GOT3 (cell line): Measurements from ENCODE around the gene MYCL.

Experiments used
- DNase-seq: peaks from one replicate; lab custom pipeline; 2025; ENCODE audit warnings: mixed read lengths; lab: John Stamatoyannopoulos, UW

Gene MYCL

DNA sequence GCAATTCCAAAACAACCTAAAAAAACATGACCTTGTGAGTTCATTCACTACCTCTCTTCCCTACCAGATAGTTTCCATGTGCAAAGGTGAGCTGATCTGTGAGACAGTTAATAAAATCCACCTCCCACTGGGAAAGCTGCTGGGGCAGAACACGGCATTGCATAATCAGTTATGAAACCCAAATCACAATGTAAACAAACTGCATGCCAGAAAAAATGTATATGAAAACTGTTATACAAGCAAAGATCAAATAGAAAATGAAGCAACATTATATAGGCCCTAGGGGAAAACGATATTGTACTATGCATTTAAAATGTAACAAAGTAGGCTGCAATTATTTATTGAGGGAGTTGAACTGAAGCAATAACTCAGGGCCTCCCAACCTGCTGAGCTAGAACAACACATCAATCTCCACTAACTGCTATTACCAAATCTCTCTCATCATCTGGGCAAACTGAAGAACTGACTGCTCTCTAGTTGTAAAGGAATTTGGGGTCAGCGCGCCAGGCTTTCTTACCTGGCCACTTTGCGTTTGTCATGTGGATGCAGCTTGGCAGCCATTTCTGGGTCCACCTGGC is 49.4 kb downstream of the MYCL start:
- DNase-seq: no peak

DNA sequence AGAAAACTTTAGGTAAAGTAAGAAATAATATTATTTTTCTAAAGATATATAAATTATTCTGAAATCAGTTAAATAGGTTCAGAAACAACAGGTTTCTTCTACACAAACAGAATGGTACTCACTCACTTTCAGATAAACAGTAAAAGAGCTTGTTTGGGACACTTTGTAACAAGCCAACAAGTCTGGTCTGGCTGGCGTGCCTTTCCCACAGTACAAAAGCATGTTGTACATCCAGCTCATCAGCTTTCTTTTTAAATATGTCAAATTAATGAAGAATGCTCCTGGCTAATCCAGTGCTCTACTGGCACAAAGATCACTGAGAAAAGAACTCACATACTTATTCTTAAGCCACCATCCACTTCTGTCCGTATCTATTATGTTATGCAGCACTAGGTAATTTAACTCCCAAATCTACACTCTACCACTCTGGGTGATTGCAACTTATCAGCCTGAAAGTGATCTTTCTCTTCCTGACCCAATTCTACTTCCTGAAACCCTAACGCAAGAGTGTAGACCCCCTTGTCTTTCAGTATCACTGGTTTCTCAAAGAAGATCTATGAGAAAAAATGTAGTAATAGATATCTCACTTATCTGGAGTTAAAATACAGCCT is 51.0 kb downstream of the MYCL start:
- DNase-seq: no peak

DNA sequence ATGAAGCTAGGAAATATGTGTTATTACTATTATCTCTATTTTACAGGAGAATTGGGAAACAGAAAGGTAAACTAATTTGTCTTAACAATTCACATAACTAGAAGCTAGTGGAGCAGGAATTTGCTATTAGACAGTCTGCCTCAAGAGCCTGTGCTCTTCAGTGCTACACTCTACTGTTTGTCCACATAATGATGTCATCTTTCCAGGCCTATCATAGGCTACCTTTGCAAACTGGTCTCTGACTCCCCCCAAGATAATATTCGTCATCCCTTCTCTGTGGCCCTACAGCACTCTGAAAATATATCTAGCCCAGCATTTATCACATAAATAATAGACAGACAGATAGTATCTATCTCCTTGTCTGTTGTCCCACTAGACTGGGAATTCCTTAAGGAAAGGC is 52.5 kb downstream of the MYCL start:
- DNase-seq: no peak

DNA sequence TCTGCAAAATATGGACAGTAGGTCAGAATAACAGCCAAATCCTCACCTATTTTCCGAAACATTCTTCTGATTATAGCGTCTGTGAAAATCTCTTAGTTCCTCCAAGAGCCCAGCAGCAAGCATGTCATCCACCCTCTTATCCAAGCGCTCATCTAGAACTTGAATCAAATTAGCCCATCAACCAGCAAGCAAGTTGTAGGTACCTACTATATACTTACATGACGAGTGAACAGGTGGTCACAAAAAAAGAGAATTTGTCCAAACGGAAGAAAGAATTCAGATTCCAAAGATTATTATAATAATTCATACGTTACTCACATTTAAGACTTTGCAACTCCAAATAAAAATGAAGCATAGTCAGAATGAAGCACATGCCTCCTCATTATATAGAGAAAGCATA is 53.8 kb downstream of the MYCL start:
- DNase-seq: no peak

DNA sequence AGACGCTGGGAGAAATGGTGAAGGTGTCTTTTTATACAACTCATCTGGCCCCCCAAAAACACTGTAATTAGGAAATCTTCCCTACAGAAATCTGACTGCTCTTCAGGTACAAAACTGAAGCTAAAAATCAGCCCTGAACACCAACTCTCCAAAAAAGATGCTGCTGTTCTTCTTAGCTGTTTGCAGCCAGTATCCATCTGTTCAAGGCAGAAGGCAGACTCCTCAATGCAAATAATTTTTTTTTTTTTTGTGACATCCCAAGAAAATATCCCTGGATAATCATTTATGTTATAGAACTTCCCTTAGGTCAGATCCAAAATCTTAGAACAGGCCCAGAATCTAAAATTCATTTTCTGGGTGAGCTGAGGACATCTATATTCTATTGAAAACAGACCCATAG is 54.9 kb downstream of the MYCL start:
- no peak for DNase-seq

DNA sequence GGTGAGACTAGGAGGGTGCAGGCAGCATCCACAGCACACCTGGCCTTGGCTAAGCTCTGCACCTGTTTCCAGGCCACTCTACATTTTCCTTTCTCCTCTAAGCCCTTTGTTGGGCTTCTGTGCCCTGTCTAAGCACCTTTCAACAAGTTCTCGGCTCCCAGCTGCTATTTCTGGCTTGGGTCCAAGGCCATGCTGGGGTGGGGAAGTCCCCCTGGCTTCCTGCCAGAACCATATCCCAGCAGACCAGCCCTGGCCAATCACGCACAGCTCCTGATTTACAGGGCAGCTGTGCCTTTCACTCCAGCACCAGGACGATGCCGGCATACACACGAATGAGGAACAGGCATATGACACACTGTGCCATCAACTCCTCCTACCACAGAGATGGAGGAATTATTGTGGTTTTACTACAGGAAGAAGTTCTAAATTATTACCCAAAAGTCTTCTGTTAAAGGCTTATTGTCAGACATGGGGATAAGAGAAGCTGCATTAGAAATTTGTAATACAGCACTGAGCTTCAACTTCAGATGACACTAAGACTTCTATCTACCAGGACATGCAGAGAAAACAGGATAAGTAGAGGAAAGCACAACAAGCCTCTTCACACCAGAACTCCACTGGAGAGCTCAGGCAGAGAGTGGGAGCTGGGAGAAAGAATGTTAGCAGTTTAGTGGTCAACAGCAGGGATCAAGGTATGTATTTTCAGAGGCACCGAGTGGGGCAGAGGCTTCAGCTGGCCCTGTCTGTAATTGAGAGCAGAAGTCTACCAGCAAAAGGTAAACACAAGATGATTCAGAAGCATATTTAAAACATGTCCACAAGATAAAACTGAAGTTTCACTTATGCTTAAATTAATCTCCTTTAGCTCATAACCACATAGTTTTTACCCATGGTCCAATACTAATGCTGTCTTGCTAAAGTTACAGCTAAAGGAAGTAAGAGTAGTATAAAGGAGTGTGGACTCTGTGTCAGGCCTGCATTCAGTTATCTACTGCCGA is 55.8 kb downstream of the MYCL start:
- DNase-seq: no peak
